ENCODE data around the gene FUT8. TPM values are rescaled to one million over a fixed set of nuclear protein-coding genes. Genes with fewer than 3 reads are reported as not detected.

FUT8 gene
- polyA plus RNA-seq, 1 of the 3 experiments (the other 2 are of a cell fraction), result 31.7 TPM

GRCh38 chr14:65419593-65420252, 7.2 kb downstream of the FUT8 start:
- WGBS (ENCODE audit: low lambda C conversion rate), result 81% methylated on average over 5 of the region's 5 CpGs
- Histone ChIP-seq H3K9me3 (no peaks in the 10 kb centered on the region), H3F3A (replicated peaks; ENCODE audit: insufficient read depth) (peaks cover 17% of the 10 kb centered on the region), H2AFZ (ENCODE audit: low read depth) (no peak overlapping the region), H3K4me2 (no peak overlapping the region), H3K79me2 (ENCODE audit: insufficient read depth) (peaks cover 94% of the 10 kb centered on the region), H3K27ac (ENCODE audit: low read depth in 2 of 2, low read length in 1 of 2) (no peak overlapping the region), H3K36me3 (replicated peaks in 1 of 2; ENCODE audit: control insufficient read depth in 1 of 2, insufficient read depth in 2 of 2, low read length in 1 of 2) (no peaks in the 10 kb centered on the region), H3K27me3 (ENCODE audit: insufficient read depth) (no peaks in the 10 kb centered on the region), H3K4me3 (ENCODE audit: low read depth in 2 of 2, low read length in 1 of 2) (no peak overlapping the region), H3K9me2 (no peaks in the 10 kb centered on the region), H3K9ac (no peak overlapping the region), H3K4me1 (ENCODE audit: control insufficient read depth in 1 of 2, insufficient read depth in 2 of 2, low read depth in 1 of 2, low read length in 1 of 2) (peaks cover 2 to 11% of the 10 kb centered on the region in 2 experiments; a peak in 3 of 4 replicates), H4K20me1 (ENCODE audit: insufficient read depth) (no peaks in the 10 kb centered on the region; the same call in 1 of the 2 replicates)
- CTCF ChIA-PET, result interaction anchor here (8.8 kb wide), 1 partner anchor 404 kb away, joined by 174 read pairs; no protein-coding TSS in a partner anchor
- POLR2A ChIA-PET, result no interaction called here
- TF ChIP-seq, protein P1, sequence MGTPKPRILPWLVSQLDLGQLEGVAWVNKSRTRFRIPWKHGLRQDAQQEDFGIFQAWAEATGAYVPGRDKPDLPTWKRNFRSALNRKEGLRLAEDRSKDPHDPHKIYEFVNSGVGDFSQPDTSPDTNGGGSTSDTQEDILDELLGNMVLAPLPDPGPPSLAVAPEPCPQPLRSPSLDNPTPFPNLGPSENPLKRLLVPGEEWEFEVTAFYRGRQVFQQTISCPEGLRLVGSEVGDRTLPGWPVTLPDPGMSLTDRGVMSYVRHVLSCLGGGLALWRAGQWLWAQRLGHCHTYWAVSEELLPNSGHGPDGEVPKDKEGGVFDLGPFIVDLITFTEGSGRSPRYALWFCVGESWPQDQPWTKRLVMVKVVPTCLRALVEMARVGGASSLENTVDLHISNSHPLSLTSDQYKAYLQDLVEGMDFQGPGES (IDR thresholded peaks at IDR 0.05; ENCODE audit: low read depth, low read length), result no peak
- TF ChIP-seq, protein P2, sequence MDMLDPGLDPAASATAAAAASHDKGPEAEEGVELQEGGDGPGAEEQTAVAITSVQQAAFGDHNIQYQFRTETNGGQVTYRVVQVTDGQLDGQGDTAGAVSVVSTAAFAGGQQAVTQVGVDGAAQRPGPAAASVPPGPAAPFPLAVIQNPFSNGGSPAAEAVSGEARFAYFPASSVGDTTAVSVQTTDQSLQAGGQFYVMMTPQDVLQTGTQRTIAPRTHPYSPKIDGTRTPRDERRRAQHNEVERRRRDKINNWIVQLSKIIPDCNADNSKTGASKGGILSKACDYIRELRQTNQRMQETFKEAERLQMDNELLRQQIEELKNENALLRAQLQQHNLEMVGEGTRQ (IDR thresholded peaks at IDR 0.05; ENCODE audit: borderline replicate concordance, low read depth, low read length), result no peak
- TF ChIP-seq MEF2A (IDR thresholded peaks at IDR 0.05; ENCODE audit: borderline replicate concordance, low read depth), result no peak
- no peak for TF ChIP-seq GABPA (IDR thresholded peaks at IDR 0.05; ENCODE audit: low read depth)
- TF ChIP-seq MXI1 (IDR thresholded peaks at IDR 0.05; ENCODE audit: low read depth, low read length), result no peak
- TF ChIP-seq, protein P3, sequence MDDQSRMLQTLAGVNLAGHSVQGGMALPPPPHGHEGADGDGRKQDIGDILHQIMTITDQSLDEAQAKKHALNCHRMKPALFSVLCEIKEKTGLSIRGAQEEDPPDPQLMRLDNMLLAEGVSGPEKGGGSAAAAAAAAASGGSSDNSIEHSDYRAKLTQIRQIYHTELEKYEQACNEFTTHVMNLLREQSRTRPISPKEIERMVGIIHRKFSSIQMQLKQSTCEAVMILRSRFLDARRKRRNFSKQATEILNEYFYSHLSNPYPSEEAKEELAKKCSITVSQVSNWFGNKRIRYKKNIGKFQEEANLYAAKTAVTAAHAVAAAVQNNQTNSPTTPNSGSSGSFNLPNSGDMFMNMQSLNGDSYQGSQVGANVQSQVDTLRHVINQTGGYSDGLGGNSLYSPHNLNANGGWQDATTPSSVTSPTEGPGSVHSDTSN (IDR thresholded peaks at IDR 0.05), result no peak
- no peak for TF ChIP-seq FOXM1 (IDR thresholded peaks at IDR 0.05; ENCODE audit: low read depth)
- no peak for DNase-seq

DNA sequence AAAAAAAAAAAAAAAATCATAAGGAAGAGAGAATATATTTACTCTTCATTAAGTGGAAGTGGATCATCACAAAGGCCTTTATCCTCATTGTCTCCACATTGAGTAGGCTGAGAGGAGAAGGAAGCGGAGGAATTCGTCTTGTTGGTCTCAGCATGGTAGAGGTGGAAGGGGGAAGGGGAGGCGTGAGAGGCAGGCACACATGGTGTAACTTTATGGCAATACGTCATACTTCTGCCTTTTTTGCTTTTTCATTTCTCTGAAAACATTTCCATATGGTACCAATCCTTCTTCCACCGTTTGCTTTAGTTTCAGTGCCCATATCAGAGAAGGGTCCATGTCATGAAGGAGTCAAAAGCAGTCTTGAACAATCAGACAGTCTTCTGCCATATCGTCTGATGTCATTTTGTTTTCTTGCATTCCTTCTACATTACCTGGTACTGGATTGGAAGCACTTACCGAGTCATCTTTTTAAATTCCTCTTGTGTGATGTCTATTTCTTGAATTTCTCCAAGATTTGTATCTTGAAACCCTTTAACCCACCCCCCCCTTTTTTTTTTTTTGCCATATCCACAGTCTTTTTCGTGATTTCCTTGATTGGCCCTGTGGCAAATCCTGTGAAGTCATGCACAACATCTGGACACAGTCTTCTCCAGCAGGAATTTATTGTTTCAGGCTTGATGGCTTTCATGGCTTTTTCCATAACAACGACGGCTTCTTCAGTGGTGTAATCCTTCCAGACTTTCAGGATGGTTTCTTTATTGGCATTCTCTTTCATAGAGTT, 8.9 kb downstream of the FUT8 start:
- H3K36me3 ChIP-seq (replicated peaks in 1 of 2; ENCODE audit: control insufficient read depth in 1 of 2, insufficient read depth in 2 of 2, low read length in 1 of 2), result no peaks in the 10 kb centered on the region
- no peaks in the 10 kb centered on the region for H3K27me3 ChIP-seq (ENCODE audit: insufficient read depth)
- H3K4me2 ChIP-seq, result peak overlapping the region; percentile 62
- no peak for DNase-seq
- peaks cover 94% of the 10 kb centered on the region for H3K79me2 ChIP-seq (ENCODE audit: insufficient read depth)
- H3K4me3 ChIP-seq (ENCODE audit: low read depth in 2 of 2, low read length in 1 of 2), result 0 out of 4 replicates have a peak overlapping the region, but pooled peaks of 1 of the 2 experiments have one; percentile 22
- H3K9me2 ChIP-seq, result no peaks in the 10 kb centered on the region
- H2AFZ ChIP-seq (ENCODE audit: low read depth), result peak overlapping the region; percentile 69; the same call in 1 of the 2 replicates
- peaks cover 0 to 11% of the 10 kb centered on the region in 2 experiments; a peak in 3 of 4 replicates for H3K4me1 ChIP-seq (ENCODE audit: control insufficient read depth in 1 of 2, insufficient read depth in 2 of 2, low read depth in 1 of 2, low read length in 1 of 2)
- ChIA-PET CTCF (interaction anchor here (1.7 to 2.6 kb wide), 2 partner anchors 13 to 403 kb away, joined by 5 to 10 read pairs; no protein-coding TSS in a partner anchor), POLR2A (interaction anchor here (0.7 kb wide), 1 partner anchor 545 kb away, joined by 3 read pairs; no protein-coding TSS in a partner anchor)
- no peaks in the 10 kb centered on the region for H3K9me3 ChIP-seq
- peak overlapping the region; percentile 52; the same call in 1 of the 2 replicates for H3K9ac ChIP-seq
- H3F3A ChIP-seq (replicated peaks; ENCODE audit: insufficient read depth), result peaks cover 17% of the 10 kb centered on the region
- peak overlapping the region in 1 of 2 experiments; percentile 90; a peak in 2 of 4 replicates for H3K27ac ChIP-seq (ENCODE audit: low read depth in 2 of 2, low read length in 1 of 2)
- no peaks in the 10 kb centered on the region; the same call in 1 of the 2 replicates for H4K20me1 ChIP-seq (ENCODE audit: insufficient read depth)
- WGBS (ENCODE audit: low lambda C conversion rate), result 50% methylated on average over 10 of the region's 10 CpGs
- TF ChIP-seq, protein P3 (IDR thresholded peaks at IDR 0.05), result peak; percentile 38
- peak; percentile 72 for TF ChIP-seq JUND (IDR thresholded peaks at IDR 0.05)
- TF ChIP-seq FOSL2 (IDR thresholded peaks at IDR 0.05; ENCODE audit: borderline replicate concordance, low read depth), result peak; percentile 77
- TF ChIP-seq TEAD4 (IDR thresholded peaks at IDR 0.05; ENCODE audit: borderline replicate concordance, insufficient read depth), result 0 out of 2 replicates have a peak, but pooled peaks have one; percentile 40
- TF ChIP-seq RAD21 (IDR thresholded peaks at IDR 0.05; ENCODE audit: low read length), result no peak
- peak; percentile 26; the same call in 1 of the 2 replicates for TF ChIP-seq MEF2A (IDR thresholded peaks at IDR 0.05; ENCODE audit: borderline replicate concordance, low read depth)
- TF ChIP-seq GABPA (IDR thresholded peaks at IDR 0.05; ENCODE audit: low read depth), result no peak
- peak in 1 of 2 experiments; percentile 74; a peak in 2 of 4 replicates for TF ChIP-seq EP300 (IDR thresholded peaks at IDR 0.05; ENCODE audit: borderline replicate concordance in 1 of 2, low read depth in 1 of 2, low read length in 1 of 2)
